IPS DF 19.7 (cell line): ENCODE results near the gene MRI1.

Source experiments
- DNase-seq: peaks from one replicate; pipeline ENCODE4 v3.0.0-alpha.2; 2013; ENCODE audit warnings: low read depth, low spot score

The MRI1 gene

GRCh38 chr19:13794398-13794756 lies 30.1 kb downstream of the MRI1 start:
- DNase-seq: no peak

DNA sequence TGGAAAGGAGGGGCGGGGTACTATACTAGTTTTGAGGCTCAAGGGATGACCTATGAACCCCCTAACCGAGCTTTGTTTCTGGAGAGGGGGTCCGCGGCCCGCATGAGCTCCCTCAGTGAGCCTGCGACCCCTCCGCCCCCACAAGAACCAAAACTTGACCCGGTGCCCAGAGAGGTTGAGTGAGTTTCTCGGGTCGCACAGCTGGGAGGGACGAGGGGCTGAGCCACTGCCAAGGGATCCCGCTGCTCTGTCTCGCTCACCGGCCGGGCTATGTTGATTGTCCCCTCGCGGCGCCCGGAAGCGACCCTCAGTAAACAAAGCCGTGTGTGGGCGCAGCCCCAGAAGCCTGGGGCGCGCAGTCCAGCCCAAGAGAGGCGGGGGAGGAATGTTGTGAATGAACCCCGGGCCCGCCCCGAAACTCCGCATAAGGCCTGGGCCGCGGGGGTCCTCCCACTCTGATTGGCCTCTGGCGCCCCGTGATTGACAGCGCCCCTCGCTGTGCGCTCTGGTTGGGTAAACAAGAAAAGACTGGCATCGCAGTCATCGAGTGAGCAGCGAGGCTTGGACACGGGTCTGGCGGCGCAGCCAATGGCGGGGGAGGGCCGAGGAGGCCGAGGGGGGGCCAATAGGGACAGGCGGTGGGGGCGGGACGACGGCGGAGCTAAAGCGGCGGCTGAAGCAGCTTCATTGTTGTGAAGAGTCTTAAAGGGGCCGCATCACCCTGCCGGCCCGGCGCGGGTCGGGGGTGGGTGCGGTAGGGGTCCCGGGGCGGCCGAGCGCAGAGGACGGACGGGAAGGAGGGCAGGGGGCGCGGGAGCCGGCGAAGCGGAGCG lies 30.7 kb downstream of the MRI1 start, which contains the start of gene ZSWIM4:
Gene ZSWIM4, plus strand, starts transcription at position 687 of the 833 bp plus-strand sequence. CDS start 206 bp downstream, outside the sequence.
- peak; percentile 98 for DNase-seq

GRCh38 chr19:13795595-13796300 lies 31.4 kb downstream of the MRI1 start:
- DNase-seq: no peak

DNA sequence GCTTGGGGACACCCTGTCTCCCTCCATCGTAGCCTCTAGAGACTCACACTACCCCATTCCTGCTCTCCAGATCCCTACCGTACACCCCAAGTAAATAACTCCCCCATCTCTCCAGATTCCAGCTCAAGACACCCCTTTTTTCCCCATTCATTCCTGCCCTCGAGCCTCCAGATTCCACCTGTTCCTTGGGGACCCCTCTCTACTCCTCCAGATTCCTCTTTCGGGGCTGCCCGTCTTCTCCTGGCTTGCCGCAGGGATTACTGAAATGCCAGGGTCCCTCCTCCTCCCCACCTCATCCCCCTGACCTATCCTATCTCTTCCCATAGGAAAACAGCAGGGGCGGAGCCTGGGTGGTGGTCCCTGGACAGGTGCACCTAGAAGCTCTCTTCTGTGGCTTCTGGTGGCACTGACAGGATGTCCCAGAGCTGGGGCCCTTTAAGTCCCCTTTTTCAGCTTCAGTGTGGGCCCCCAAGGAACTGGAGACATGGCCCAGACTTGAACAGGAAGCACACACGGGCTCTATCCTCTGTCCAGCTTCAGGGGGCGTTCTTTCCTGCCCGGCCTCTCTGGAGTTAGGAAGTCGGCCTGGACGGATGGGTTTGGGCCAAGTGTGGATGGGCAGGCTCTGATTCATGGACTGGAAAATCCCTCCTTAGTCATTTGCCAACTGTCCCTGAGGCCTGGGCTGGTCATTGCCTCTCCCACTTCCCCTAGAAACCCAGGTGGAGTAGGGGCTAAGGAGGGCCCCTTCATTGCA lies 32.2 kb downstream of the MRI1 start:
- DNase-seq: no peak

DNA sequence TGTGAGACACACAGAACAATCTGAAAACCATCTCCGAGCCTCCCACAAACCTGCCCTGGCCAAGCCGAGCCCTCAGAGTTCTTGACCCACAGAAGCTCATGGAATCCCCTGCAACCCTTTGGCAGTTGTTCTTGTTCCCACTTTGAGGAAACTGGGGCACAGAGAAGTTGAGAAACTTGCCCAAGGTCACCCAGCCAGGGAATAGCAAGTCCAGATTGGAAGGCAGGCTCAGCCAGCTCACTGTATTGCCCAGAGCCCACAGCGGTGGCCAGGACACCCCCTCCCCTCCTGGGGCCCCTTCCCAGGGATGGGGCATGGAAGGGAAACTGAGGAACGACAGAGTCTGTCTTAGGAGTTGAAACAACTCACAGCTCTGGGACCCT lies 32.7 kb downstream of the MRI1 start:
- DNase-seq: no peak

DNA sequence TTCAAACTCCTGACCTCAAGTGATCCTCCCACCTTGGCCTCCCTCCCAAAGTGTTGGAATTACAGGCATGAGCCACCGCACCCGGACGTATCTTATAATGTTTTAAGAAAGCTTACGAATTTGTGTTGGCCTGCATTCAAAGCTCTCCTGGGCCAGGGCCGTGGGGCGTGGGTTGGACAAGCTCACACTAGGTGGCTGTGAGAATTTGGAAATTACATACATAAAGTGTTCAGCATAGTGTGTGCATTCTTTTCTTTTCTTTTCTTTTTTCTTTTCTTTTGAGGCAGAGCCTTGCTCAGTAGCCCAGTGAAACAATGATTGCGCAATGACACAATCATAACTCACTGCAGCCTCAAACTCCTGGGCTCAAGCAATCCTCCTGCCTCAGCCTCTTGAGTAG lies 33.5 kb downstream of the MRI1 start:
- no peak for DNase-seq

DNA sequence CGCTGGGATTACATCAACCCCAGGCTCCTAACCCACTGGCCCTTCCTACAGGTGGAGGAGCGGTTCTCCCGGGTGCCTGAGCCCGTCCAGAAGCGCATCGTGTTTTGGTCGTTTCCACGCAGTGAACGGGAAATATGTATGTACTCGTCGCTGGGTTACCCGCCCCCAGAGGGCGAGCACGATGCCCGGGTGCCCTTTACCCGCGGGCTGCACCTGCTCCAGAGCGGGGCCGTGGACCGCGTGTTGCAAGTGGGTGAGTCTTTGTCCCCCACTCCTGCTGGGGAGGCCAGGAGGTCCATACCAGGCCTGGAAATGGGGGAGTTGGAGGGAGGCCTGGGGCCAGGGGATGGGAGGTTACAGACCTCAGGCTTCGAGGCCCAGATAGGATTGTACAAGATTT lies 35.3 kb downstream of the MRI1 start:
- DNase-seq: no peak

GRCh38 chr19:13803038-13803437 lies 38.7 kb downstream of the MRI1 start:
- no peak for DNase-seq

DNA sequence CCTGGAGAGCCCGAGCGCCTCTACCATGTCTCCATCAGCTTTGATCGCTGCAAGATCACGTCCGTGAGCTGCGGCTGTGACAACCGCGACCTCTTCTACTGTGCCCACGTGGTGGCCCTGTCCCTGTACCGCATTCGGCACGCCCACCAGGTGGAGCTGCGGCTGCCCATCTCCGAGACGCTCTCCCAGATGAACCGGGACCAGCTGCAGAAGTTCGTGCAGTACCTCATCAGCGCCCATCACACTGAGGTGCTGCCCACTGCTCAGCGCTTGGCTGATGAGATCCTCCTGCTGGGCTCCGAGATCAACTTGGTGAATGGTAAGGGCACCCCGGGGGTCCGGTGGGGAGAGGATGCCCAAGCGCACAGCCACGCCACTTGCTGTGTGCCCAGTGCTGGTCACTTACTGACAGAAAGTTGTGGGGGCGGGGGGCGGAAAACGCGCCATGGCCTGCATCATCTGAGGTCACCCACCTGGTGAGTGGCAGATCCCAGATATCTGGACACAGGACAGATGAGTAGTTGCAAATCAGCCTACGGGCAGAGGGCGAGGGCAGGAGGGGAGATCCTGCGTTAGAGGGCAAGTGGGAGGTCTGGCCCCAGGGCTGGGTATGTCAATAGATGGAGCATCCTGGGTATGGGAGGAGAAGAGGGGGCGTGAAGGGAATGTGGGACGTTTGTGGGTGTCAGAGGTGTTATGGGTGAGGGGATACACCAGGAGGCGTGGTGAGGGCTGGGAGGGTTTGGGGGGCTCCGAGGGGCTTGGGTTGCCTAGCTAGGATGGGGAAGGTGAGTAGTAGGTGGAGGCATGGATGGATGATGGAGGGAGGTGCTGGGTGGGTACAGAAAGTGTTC lies 40.7 kb downstream of the MRI1 start:
- DNase-seq: no peak

- no peak for DNase-seq
Measured at GRCh38 chr19:13806728-13807127, 42.4 kb downstream of the MRI1 start.

DNA sequence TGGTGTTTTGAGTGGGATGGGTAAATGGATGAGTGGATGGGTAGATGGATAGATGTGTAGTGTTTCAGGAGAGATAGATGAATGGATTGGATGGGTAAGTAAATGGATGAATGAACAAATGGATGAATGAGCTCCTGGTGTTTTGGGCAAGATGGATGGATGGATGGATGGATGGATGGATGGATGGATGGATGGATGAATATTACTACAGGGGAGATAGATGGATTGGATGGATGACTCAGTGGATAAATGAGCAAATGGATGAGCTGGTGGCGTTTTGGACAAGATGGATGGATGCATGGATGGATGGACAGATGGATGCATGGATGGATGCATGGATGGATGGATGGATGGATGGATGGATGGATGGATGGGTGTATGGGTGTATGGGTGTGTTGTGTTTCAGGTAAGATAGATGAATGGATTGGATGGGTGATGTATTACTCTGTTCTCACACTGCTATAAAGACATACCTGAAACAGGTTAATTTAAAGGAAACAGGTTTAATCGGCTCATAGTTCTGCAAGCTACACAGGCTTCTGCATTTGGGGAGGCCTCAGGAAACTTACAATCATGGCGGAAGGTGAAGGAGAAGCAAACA lies 43.2 kb downstream of the MRI1 start:
- no peak for DNase-seq

DNA sequence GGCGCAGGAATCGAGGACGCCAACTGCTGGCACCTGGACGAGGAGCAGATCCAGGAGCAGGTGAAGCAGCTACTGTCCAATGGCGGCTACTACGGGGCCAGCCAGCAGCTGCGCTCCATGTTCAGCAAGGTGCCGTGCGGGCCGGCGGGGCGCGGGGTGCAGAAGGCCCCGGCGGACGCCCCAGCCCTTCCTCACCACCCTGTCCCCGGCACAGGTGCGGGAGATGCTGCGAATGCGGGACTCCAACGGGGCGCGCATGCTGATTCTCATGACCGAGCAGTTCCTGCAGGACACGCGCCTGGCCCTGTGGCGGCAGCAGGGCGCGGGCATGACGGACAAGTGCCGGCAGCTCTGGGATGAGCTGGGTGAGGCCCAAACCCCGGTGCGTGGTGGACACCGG lies 44.5 kb downstream of the MRI1 start:
- no peak for DNase-seq

- no peak for DNase-seq
Measured at GRCh38 chr19:13812544-13812943, 48.2 kb downstream of the MRI1 start.

DNA sequence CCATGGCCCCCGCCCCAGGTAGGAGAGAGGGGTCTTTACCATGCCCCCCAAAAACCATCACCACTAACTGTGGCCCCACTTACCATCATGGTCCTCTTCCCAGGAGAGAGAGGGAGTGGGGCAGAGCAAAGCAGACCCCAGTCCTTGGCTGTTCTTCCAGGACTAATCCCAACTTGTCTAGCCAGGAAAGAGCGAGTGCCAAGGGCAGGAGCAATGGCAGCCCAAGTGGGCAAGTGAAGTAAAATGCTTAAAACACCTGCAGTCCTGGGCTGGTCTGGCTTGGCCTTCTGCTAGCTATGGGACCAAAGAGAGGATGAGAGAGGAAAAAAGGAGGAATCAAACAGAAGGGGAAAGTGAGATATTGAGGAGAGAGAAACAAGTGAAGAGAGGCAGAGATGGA lies 48.8 kb downstream of the MRI1 start:
- no peak for DNase-seq

GRCh38 chr19:13814550-13814949 lies 50.2 kb downstream of the MRI1 start:
- DNase-seq: no peak

DNA sequence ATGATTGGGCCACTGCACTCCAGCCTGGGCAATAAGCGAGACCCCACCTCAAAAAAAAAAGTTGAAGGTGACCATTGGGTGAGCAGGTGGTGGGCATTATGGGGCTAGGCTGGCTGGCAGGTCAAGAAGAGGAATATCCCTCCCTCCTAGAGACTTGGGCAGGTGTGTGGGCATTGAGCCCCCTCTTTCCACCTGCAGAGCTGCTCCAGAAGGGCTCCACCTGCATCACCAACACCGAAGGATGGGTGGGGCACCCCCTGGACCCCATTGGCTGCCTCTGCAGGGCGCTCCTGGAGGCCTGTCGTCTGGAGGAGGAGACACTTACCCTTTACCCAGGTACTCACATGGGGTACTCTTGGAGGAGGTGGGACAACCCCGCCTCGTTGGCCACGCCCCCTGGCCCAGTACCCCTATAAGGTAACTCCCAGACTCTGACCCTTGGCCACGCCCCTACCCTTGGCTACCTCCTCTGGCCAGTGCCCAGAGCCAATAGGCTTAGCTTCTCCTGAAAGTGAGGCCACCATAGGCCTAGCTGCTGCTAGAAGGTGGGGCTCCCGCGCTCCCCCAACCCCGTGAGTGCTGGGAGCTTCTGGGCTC lies 52.8 kb downstream of the MRI1 start:
- peak; percentile 97 for DNase-seq

- peak; percentile 96 for DNase-seq
Measured at GRCh38 chr19:13817615-13818371, 53.5 kb downstream of the MRI1 start.

DNA sequence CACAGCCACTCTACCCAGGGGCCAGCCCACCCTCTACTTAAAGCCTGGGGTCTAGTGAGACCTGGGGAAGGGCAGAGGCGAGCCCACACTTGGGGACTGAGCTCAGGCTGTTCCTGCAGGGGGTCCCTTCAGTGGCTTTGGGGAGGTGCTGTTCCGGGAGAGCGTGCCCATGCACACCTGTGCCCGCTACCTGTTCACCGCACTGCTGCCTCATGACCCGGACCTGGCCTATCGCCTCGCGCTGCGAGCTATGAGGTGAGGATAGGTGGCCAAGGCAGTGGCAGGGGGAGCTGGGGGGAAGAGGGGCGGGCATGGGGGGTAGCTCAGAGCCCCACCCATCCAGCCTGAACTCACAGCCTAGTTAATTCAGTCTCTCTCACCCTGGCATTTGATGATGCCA lies 54.9 kb downstream of the MRI1 start:
- no peak for DNase-seq

- DNase-seq: no peak
Measured at GRCh38 chr19:13821292-13821691, 57.0 kb downstream of the MRI1 start.

DNA sequence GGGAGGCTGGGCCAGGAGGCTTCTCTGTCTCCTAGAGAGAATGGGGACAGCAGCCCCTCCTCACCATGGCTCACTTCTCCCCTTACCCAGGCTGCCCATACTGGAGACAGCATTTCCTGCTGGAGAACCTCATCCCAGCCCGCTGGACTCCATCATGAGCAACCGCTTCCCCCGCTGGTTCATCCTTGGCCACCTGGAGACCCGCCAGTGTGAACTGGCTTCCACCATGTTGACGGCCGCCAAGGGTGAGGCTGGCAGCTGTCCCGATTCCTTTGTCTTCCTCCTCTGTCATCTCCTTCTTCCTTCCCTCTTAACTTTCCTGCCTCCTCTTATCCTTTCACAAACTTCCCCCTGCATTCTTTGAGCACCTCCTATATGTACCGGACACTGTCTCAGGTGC lies 58.9 kb downstream of the MRI1 start:
- no peak for DNase-seq
